K562 (cell line): ENCODE results near the gene ICAM1. TPM values are rescaled to one million over a fixed set of nuclear protein-coding genes. Genes with fewer than 3 reads are reported as not detected.

Source experiments
- FOXP4 ChIP-seq: sonication (generic); formaldehyde crosslinking; IDR thresholded peaks from 2 replicates; pipeline ENCODE4 v1.8.0; 2022; ENCODE audit warnings: mild to moderate bottlenecking, missing genetic modification reagents, borderline replicate concordance
- HOMEZ ChIP-seq: fragments of 250-450 bp; sonication (Bioruptor Pico); IDR thresholded peaks from 2 replicates; pipeline ENCODE4 v1.4.0; 2020; ENCODE audit warnings: mild to moderate bottlenecking, moderate library complexity
- JUND ChIP-seq, 2 experiments: IDR thresholded peaks; 2 replicates in 1 of 2; 3 replicates in 1 of 2; pipeline ENCODE4 v1.6.1; 2011; ENCODE audit warnings: borderline replicate concordance in 2 of 2, low read depth in 2 of 2, low read length in 2 of 2, improper control_type of control experiment in 1 of 2, missing biosample characterization in 1 of 2, missing genetic modification characterization in 1 of 2, missing genetic modification reagents in 1 of 2
- MYC ChIP-seq, 2 experiments: fragments of 250-450 bp in 1 of 2; sonication (Bioruptor Pico) in 1 of 2; IDR thresholded peaks; 2 replicates each; pipeline versions ENCODE4 v1.5.1 to v1.6.1; 2012 to 2021; ENCODE audit warnings: low read depth in 2 of 2, borderline replicate concordance in 1 of 2, improper control_type of control experiment in 1 of 2, low read length in 1 of 2, mild to moderate bottlenecking in 1 of 2, moderate library complexity in 1 of 2
- NCOA1 ChIP-seq: fragments of 450-650 bp; IDR thresholded peaks from 2 replicates; pipeline ENCODE4 v1.6.1; 2016; ENCODE audit warnings: low read depth
- RHOXF2B ChIP-seq: fragments of 250-450 bp; sonication (Bioruptor Pico); conservative IDR thresholded peaks from 2 replicates; pipeline ENCODE4 v1.5.1; 2021
- TCFL5 ChIP-seq: fragments of 250-450 bp; sonication (Bioruptor Pico); conservative IDR thresholded peaks from 2 replicates; pipeline ENCODE4 v1.6.1; 2021; ENCODE audit warnings: mild to moderate bottlenecking, moderate library complexity, matching md5 sums
- ZNF217 ChIP-seq: sonication (generic); formaldehyde crosslinking; IDR thresholded peaks from 2 replicates; pipeline ENCODE4 v1.8.0; 2022; ENCODE audit warnings: mild to moderate bottlenecking, missing genetic modification reagents
- ZNF584 ChIP-seq: fragments of 200-800 bp; sonication (Bioruptor generic); IDR thresholded peaks from 2 replicates; pipeline ENCODE4 v1.6.1; 2016; ENCODE audit warnings: low read depth, mild to moderate bottlenecking, missing genetic modification characterization, missing compliant biosample characterization
- polyA plus RNA-seq, 8 experiments: library from polyadenylated mRNA; depleted of rRNA in 4 of 8; stranded (reverse) in 5 of 8; unstranded in 3 of 8; fragments of >200 nt; fragmentation: Nextera tagmentation in 2 of 8; fragmentation: Illumina TruSeq in 1 of 8; extraction: Ambion mirVana in 2 of 8; extraction: Trizol in 1 of 8; gene quantifications; 2 replicates each; pipeline versions ENCODE4 v1.2.1 to v1.2.3, GENCODE V29; 2011 to 2014; ENCODE audit warnings: inconsistent platforms in 1 of 8, missing spikeins in 1 of 8
- total RNA-seq, 7 experiments: library from RNA; depleted of rRNA in 6 of 7; stranded (reverse); fragments of >200 nt in 6 of 7; fragmentation: Illumina TruSeq in 2 of 7; extraction: Trizol in 2 of 7; gene quantifications; 2 replicates each; pipeline versions ENCODE4 v1.2.1 to v1.2.3, GENCODE V29; 2011 to 2021; ENCODE audit warnings: low replicate concordance in 1 of 7

Gene ICAM1
- total and polyA plus RNA-seq, 9 of the 15 experiments (the other 6 are each of a cell fraction or from before 2014, with no cell fraction given), result 2.3 to 24.4 (median 13.4) TPM

- TF ChIP-seq HOMEZ (CRISPR knock-in tag) (no peak), TCFL5 (no peak), ZNF584 (CRISPR knock-in tag) (no peak), JUND (IDR thresholded peaks at IDR 0.05; ENCODE audit: borderline replicate concordance, low read depth, low read length) (0 out of 2 replicates have a peak, but pooled peaks have one; percentile 32), JUND (tag; IDR thresholded peaks at IDR 0.05; ENCODE audit: borderline replicate concordance, low read depth, low read length) (no peak), RHOXF2B (CRISPR knock-in tag) (no peak), ZNF217 (CRISPR knock-in tag) (no peak), MYC (IDR thresholded peaks at IDR 0.05; ENCODE audit: low read depth, low read length) (peak; percentile 25; the same call in 1 of the 2 replicates), MYC (CRISPR knock-in tag; IDR thresholded peaks at IDR 0.05; ENCODE audit: borderline replicate concordance, low read depth) (no peak), NCOA1 (no peak), FOXP4 (CRISPR knock-in tag) (no peak)
These were observed 20.1 kb downstream of the ICAM1 start (continued) for GRCh38 chr19:10290876-10291553.
